ENCODE data around the gene GALNT16. TPM values are rescaled to one million over a fixed set of nuclear protein-coding genes. Genes with fewer than 3 reads are reported as not detected.

Gene GALNT16
- polyA plus RNA-seq, 1 donor (not counting 4 experiments of a cell fraction or from before 2014, with no cell fraction given) = not detected

DNA sequence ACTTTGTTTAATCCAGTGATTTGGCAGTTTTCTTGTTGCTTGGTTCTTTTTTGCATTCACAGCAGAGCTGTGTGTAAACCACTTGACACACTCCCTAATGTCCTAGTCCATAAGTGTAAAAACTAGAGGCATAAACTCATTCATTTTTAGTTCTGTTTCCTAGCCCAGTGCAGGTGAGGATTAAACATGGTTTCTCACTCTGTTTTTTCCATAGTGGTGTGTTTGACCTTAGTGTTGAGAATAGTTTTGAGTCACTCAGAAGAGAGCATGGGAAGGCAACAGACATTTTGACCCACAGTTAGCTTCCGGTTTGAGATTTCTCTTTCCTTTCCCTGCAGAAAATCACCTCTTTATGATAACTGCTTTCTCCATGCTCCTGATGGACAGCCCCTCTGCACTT is 24.2 kb upstream of the GALNT16 start:
- Histone ChIP-seq H3K9me3 (ENCODE audit: control insufficient read depth, low read depth, low read length) (no peaks in the 10 kb centered on the region), H3K4me3 (ENCODE audit: control insufficient read depth in 2 of 3, extremely low read depth in 1 of 3, insufficient read depth in 2 of 3, low read depth in 1 of 3, low read length in 3 of 3) (no peak overlapping the region), H3K4me1 (ENCODE audit: control insufficient read depth, extremely low read depth, insufficient read depth, low read length) (no peaks in the 10 kb centered on the region), H3K27ac (ENCODE audit: control insufficient read depth, insufficient read depth, low read length) (no peak overlapping the region), H3K9me1 (ENCODE audit: control insufficient read depth, extremely low read depth, insufficient read depth, low read length) (no peaks in the 10 kb centered on the region), H3K27me3 (ENCODE audit: control insufficient read depth, extremely low read depth, insufficient read depth, low read length) (no peaks in the 10 kb centered on the region), H4K20me1 (ENCODE audit: control insufficient read depth, extremely low read depth, insufficient read depth, low read length) (no peaks in the 10 kb centered on the region), H3K36me3 (ENCODE audit: control insufficient read depth in 2 of 2, extremely low read depth in 1 of 2, insufficient read depth in 2 of 2, low read length in 2 of 2) (peaks cover 14 to 31% of the 10 kb centered on the region in 2 experiments), H3K9ac (ENCODE audit: control insufficient read depth, extremely low read depth, insufficient read depth, low read length) (no peak overlapping the region), H3K4me2 (ENCODE audit: control insufficient read depth, extremely low read depth, insufficient read depth, low read depth, low read length) (no peak overlapping the region), H2AFZ (ENCODE audit: control insufficient read depth, low read length) (no peak overlapping the region), H3K79me2 (ENCODE audit: control insufficient read depth, insufficient read depth, low read length) (no peaks in the 10 kb centered on the region)
- dilution Hi-C loops (cut with MboI; ENCODE audit: extremely low pct_ligation_motif_present, low sequenced_read_pairs) = no loop called here
- FAIRE-seq (no peak), DNase-seq (ENCODE audit: low read depth, low spot score) (no peak)
- TF ChIP-seq, protein P1, sequence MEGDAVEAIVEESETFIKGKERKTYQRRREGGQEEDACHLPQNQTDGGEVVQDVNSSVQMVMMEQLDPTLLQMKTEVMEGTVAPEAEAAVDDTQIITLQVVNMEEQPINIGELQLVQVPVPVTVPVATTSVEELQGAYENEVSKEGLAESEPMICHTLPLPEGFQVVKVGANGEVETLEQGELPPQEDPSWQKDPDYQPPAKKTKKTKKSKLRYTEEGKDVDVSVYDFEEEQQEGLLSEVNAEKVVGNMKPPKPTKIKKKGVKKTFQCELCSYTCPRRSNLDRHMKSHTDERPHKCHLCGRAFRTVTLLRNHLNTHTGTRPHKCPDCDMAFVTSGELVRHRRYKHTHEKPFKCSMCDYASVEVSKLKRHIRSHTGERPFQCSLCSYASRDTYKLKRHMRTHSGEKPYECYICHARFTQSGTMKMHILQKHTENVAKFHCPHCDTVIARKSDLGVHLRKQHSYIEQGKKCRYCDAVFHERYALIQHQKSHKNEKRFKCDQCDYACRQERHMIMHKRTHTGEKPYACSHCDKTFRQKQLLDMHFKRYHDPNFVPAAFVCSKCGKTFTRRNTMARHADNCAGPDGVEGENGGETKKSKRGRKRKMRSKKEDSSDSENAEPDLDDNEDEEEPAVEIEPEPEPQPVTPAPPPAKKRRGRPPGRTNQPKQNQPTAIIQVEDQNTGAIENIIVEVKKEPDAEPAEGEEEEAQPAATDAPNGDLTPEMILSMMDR (optimal IDR thresholded peaks at IDR 0.05 in 1 of 3, IDR thresholded peaks at IDR 0.05 in 1 of 3, conservative IDR thresholded peaks at IDR 0.05 in 1 of 3; ENCODE audit: extremely low read depth in 1 of 3, insufficient read depth in 2 of 3, low read length in 3 of 3) = no peak
- no peak for TF ChIP-seq EZH2 (IDR thresholded peaks at IDR 0.05; ENCODE audit: low read length)

DNA sequence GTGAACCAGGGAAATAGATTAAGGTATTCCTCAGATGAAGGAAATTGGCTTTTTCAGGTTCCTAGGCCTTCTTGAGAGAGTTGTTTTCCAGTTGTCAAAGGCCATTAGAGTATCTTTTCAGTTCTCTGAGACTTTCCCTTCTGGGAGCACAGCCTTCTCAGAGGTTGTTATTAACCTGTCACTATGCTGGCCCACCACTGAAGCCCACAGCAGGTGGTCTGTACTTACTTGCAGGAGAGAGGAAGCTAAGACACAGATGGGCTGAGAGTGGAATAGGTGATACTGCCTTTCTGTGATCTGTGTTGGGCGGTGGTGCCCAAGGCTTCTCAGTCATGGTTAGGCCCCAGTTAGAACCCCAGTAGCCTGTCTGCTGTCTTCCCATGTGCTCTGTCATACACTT is 22.8 kb upstream of the GALNT16 start:
- Histone ChIP-seq H4K20me1 (ENCODE audit: control insufficient read depth, extremely low read depth, insufficient read depth, low read length) (no peaks in the 10 kb centered on the region), H3K4me3 (ENCODE audit: control insufficient read depth in 2 of 3, extremely low read depth in 1 of 3, insufficient read depth in 2 of 3, low read depth in 1 of 3, low read length in 3 of 3) (no peak overlapping the region), H2AFZ (ENCODE audit: control insufficient read depth, low read length) (no peak overlapping the region), H3K9me3 (ENCODE audit: control insufficient read depth, low read depth, low read length) (no peaks in the 10 kb centered on the region), H3K27me3 (ENCODE audit: control insufficient read depth, extremely low read depth, insufficient read depth, low read length) (no peaks in the 10 kb centered on the region), H3K9ac (ENCODE audit: control insufficient read depth, extremely low read depth, insufficient read depth, low read length) (no peak overlapping the region), H3K27ac (ENCODE audit: control insufficient read depth, insufficient read depth, low read length) (no peak overlapping the region), H3K4me2 (ENCODE audit: control insufficient read depth, extremely low read depth, insufficient read depth, low read depth, low read length) (no peak overlapping the region), H3K36me3 (ENCODE audit: control insufficient read depth in 2 of 2, extremely low read depth in 1 of 2, insufficient read depth in 2 of 2, low read length in 2 of 2) (peaks cover 14 to 35% of the 10 kb centered on the region in 2 experiments), H3K9me1 (ENCODE audit: control insufficient read depth, extremely low read depth, insufficient read depth, low read length) (no peaks in the 10 kb centered on the region), H3K4me1 (ENCODE audit: control insufficient read depth, extremely low read depth, insufficient read depth, low read length) (no peaks in the 10 kb centered on the region), H3K79me2 (ENCODE audit: control insufficient read depth, insufficient read depth, low read length) (no peaks in the 10 kb centered on the region)
- TF ChIP-seq, protein P1 (optimal IDR thresholded peaks at IDR 0.05 in 1 of 3, IDR thresholded peaks at IDR 0.05 in 1 of 3, conservative IDR thresholded peaks at IDR 0.05 in 1 of 3; ENCODE audit: extremely low read depth in 1 of 3, insufficient read depth in 2 of 3, low read length in 3 of 3) = no peak
- no peak for TF ChIP-seq EZH2 (IDR thresholded peaks at IDR 0.05; ENCODE audit: low read length)
- no peak for DNase-seq (ENCODE audit: low read depth, low spot score)
- dilution Hi-C loops (cut with MboI; ENCODE audit: extremely low pct_ligation_motif_present, low sequenced_read_pairs) = no loop called here
- FAIRE-seq = no peak
